ENCODE measurements around the gene WNK2. TPM values are rescaled to one million over a fixed set of nuclear protein-coding genes. Genes with fewer than 3 reads are reported as not detected.

The WNK2 gene
- total RNA-seq, 1 experiment from 2014 or later: 0.07 TPM

- ChIA-PET CTCF (interaction anchor here (0.6 kb wide), 1 partner anchor 516 kb away, joined by 4 read pairs; no protein-coding TSS in a partner anchor), POLR2A (no interaction called here)
- no peak for TF ChIP-seq CTCF (IDR thresholded peaks at IDR 0.05; ENCODE audit: unreplicated experiment)
- Mint-ChIP-seq H3K4me1 (ENCODE audit: insufficient read depth, unreplicated experiment) (no peaks in the 10 kb centered on the region), H3K36me3 (ENCODE audit: insufficient read depth, unreplicated experiment) (no peaks in the 10 kb centered on the region), H3K9me3 (ENCODE audit: unreplicated experiment) (no peaks in the 10 kb centered on the region), H3K4me3 (ENCODE audit: unreplicated experiment) (no peak overlapping the region), H3K27me3 (ENCODE audit: insufficient read depth, unreplicated experiment) (peaks cover 24% of the 10 kb centered on the region), H3K27ac (ENCODE audit: low read depth, unreplicated experiment) (no peak overlapping the region)
- no peak for DNase-seq (ENCODE audit: unreplicated experiment)
- intact Hi-C loops (cut with micrococcal nuclease): no loop called here
- no TSS peak for BruUV-seq (replicated peaks)
These were observed 15.1 kb downstream of the WNK2 start for GRCh38 chr9:93198838-93199625.

GRCh38 chr9:93200449-93200742 is 16.5 kb downstream of the WNK2 start:
- Mint-ChIP-seq H3K36me3 (ENCODE audit: insufficient read depth, unreplicated experiment) (no peaks in the 10 kb centered on the region), H3K27ac (ENCODE audit: low read depth, unreplicated experiment) (no peak overlapping the region), H3K9me3 (ENCODE audit: unreplicated experiment) (no peaks in the 10 kb centered on the region), H3K4me1 (ENCODE audit: insufficient read depth, unreplicated experiment) (no peaks in the 10 kb centered on the region), H3K27me3 (ENCODE audit: insufficient read depth, unreplicated experiment) (peaks cover 15% of the 10 kb centered on the region), H3K4me3 (ENCODE audit: unreplicated experiment) (no peak overlapping the region)
- TF ChIP-seq CTCF (IDR thresholded peaks at IDR 0.05; ENCODE audit: unreplicated experiment): no peak
- intact Hi-C loops (cut with micrococcal nuclease): no loop called here
- CTCF ChIA-PET: no interaction called here
- BruUV-seq (replicated peaks): no TSS peak
- no peak for DNase-seq (ENCODE audit: unreplicated experiment)
- POLR2A ChIA-PET: no interaction called here

GRCh38 chr9:93200989-93201334 is 17.0 kb downstream of the WNK2 start:
- intact Hi-C loops (cut with micrococcal nuclease): no loop called here
- Mint-ChIP-seq H3K36me3 (ENCODE audit: insufficient read depth, unreplicated experiment) (no peaks in the 10 kb centered on the region), H3K4me1 (ENCODE audit: insufficient read depth, unreplicated experiment) (no peaks in the 10 kb centered on the region), H3K9me3 (ENCODE audit: unreplicated experiment) (no peaks in the 10 kb centered on the region), H3K27ac (ENCODE audit: low read depth, unreplicated experiment) (no peak overlapping the region), H3K27me3 (ENCODE audit: insufficient read depth, unreplicated experiment) (peaks cover 15% of the 10 kb centered on the region), H3K4me3 (ENCODE audit: unreplicated experiment) (no peak overlapping the region)
- no peak for DNase-seq (ENCODE audit: unreplicated experiment)
- CTCF ChIA-PET: no interaction called here
- POLR2A ChIA-PET: no interaction called here
- no TSS peak for BruUV-seq (replicated peaks)
- TF ChIP-seq CTCF (IDR thresholded peaks at IDR 0.05; ENCODE audit: unreplicated experiment): no peak

GRCh38 chr9:93203026-93203717 is 19.2 kb downstream of the WNK2 start:
- Mint-ChIP-seq H3K36me3 (ENCODE audit: insufficient read depth, unreplicated experiment) (no peaks in the 10 kb centered on the region), H3K27me3 (ENCODE audit: insufficient read depth, unreplicated experiment) (peaks cover 15% of the 10 kb centered on the region), H3K4me1 (ENCODE audit: insufficient read depth, unreplicated experiment) (no peaks in the 10 kb centered on the region), H3K9me3 (ENCODE audit: unreplicated experiment) (no peaks in the 10 kb centered on the region), H3K4me3 (ENCODE audit: unreplicated experiment) (no peak overlapping the region), H3K27ac (ENCODE audit: low read depth, unreplicated experiment) (peak overlapping the region; percentile 24)
- TF ChIP-seq CTCF (IDR thresholded peaks at IDR 0.05; ENCODE audit: unreplicated experiment): no peak
- intact Hi-C loops (cut with micrococcal nuclease): no loop called here
- no peak for DNase-seq (ENCODE audit: unreplicated experiment)
- BruUV-seq (replicated peaks): no TSS peak
- ChIA-PET POLR2A (no interaction called here), CTCF (interaction anchor here (0.6 to 0.7 kb wide), 4 partner anchors 26 to 100 kb away, joined by 3 read pairs; no protein-coding TSS in a partner anchor)

Data from MCF 10A (cell line).